GM21737 (cell line): ENCODE results near the gene ZNF746.

ENCODE experiments used
- ATAC-seq: cut with Tn5 transposase; IDR thresholded peaks from one replicate; pipeline ENCODE4 v1.9.1; 2021; ENCODE audit warnings: mild to moderate bottlenecking, moderate library complexity; ENCODE audit not compliant: unreplicated experiment

The ZNF746 gene

DNA sequence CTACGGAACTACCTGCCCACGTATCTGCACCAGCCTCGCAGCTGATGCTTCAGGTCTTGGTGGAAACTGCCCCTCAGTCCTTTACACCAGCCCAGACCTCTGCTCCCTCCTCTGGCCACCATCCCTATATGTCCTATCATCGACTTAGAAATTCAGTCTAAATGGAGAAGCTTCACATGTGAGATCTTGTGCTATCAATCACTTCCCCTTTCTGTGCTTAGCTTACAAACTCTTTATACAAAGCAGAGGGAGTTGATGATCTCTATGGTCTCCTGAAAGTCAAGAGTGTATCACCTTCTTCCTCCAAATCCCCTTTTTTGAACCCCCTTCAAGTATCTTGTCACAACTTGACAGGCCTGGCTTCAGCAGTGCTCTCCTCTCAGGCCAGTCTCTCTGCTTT is 67.4 kb downstream of the ZNF746 start:
- no peak for ATAC-seq

- ATAC-seq, result no peak
Observed at GRCh38 chr7:149427893-149428292, 69.7 kb downstream of the ZNF746 start.

GRCh38 chr7:149427096-149427680 is 70.4 kb downstream of the ZNF746 start:
- ATAC-seq, result no peak

DNA sequence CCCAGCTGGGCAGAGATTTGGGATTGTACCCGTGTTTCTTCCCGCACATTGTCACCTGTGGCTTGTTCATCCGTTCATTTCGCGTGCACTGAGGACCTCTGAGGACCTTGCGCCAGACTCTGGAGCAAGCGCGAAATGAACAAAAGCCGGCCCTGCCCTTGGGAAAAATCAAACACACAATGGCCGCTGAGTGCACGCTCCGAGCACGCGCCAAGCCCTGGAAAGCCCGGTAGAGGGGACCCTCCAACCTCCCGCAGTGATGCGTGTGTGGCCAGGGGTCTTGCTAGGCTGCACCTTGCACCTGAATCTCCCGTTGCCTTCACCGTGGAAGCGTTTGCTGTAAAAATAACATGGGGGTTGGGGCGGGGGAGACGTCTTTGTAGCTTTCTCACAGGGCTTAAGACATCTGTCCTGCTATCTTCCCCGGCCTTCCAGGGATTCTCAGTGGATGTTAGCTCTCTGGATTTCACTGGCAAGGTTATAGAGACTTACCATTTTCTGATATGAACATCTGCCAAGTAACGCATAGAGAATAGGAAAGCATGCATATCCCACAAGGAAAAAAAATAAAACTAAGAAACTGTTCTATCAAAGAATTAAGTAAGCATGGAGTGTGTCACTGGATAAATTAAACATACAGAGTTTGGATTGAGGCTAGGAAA is 74.0 kb downstream of the ZNF746 start:
- ATAC-seq, result no peak

DNA sequence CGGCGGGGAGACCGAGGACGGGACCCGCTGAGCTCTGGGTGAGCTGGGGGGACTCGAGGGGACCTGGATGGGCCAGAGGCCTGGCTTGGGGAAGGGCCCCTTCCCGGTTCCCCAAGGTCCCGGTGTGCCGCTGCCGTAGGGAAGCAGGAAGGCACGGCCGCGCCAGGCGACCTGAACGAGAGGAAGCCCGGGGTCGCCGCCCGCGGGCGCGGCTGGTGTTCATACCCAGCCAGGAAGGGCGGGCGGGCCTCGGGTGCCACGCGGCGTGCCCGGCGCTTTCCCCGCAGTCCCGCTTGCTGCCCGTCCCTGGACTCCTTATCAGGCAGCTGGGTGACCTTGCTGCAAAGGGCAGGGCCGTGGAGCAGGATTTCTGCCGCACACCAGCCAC is 74.7 kb downstream of the ZNF746 start:
- ATAC-seq, result peak; percentile 13
